ENCODE data around the gene WDR12.

WDR12 gene

DNA sequence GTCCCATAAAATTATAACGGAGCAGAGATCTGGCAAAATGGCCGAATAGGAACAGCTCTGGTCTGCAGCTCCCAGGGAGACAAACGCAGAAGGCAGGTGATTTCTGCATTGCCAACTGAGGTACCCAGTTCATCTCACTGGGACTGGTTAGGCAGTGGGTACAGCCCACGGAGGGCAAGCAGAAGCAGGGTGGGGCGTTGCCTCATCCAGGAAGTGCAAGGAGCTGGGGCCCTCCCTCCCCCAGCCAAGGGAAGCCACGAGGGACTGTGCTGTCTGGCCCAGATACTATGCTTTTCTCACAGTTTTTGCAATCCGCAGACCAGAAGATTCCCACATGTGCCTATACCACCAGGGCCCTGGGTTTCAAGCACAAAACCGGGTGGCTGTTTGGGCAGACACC, 62.7 kb downstream of the WDR12 start:
- TF ChIP-seq, protein P1, sequence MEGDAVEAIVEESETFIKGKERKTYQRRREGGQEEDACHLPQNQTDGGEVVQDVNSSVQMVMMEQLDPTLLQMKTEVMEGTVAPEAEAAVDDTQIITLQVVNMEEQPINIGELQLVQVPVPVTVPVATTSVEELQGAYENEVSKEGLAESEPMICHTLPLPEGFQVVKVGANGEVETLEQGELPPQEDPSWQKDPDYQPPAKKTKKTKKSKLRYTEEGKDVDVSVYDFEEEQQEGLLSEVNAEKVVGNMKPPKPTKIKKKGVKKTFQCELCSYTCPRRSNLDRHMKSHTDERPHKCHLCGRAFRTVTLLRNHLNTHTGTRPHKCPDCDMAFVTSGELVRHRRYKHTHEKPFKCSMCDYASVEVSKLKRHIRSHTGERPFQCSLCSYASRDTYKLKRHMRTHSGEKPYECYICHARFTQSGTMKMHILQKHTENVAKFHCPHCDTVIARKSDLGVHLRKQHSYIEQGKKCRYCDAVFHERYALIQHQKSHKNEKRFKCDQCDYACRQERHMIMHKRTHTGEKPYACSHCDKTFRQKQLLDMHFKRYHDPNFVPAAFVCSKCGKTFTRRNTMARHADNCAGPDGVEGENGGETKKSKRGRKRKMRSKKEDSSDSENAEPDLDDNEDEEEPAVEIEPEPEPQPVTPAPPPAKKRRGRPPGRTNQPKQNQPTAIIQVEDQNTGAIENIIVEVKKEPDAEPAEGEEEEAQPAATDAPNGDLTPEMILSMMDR (IDR thresholded peaks at IDR 0.05; ENCODE audit: low read depth, low read length, missing control alignments): no peak
- Histone ChIP-seq H3K27ac (no peak overlapping the region), H3K27me3 (replicated peaks) (no peaks in the 10 kb centered on the region), H3K4me3 (ENCODE audit: low read depth, low read length) (no peak overlapping the region), H3K36me3 (replicated peaks) (no peaks in the 10 kb centered on the region)
- DNase-seq: no peak
- in situ Hi-C loops (cut with HindIII; ENCODE audit: low pct_ligation_motif_present, low sequenced_read_pairs): no loop called here

DNA sequence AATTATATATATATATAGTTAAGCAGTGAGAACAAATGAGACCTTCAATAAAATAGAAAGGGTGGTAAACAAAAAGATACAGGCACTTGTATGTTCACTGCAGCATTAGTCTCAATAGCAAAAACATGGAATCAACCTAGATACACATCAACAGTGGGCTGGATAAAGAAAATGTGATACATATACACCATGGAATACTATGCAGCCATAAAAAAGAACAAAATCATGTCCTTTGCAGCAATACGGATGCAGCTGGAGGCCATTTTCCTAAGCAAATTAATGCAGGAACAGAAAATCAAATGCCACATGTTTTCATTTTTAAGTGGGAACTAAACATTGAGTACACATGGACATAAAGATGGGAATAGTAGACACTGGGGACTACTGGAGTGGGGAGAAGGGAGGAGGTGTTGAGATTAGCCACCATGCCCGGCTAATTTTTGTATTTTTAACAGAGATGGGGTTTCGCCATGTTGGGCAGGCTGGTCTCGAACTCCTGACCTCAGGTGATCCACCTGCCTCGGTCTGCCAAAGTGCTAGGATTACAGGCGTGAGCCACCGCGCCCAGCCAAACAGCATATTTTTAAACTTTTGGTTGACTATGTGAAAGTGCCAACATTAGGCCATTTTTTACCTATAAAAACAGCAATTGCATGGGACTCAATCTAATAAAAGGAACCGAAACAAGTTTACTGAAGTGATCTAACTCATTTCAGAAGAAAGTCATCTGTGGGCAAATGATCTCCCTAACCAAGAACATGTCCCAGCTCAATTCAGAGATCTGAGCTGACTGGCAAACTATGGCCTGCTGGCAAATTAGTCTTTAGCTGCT, 63.6 kb downstream of the WDR12 start:
- TF ChIP-seq, protein P1 (IDR thresholded peaks at IDR 0.05; ENCODE audit: low read depth, low read length, missing control alignments): no peak
- in situ Hi-C loops (cut with HindIII; ENCODE audit: low pct_ligation_motif_present, low sequenced_read_pairs): no loop called here
- no peaks in the 10 kb centered on the region for H3K36me3 ChIP-seq (replicated peaks)
- no peaks in the 10 kb centered on the region for H3K27me3 ChIP-seq (replicated peaks)
- DNase-seq: no peak
- H3K4me3 ChIP-seq (ENCODE audit: low read depth, low read length): no peak overlapping the region
- H3K27ac ChIP-seq: no peak overlapping the region

DNA sequence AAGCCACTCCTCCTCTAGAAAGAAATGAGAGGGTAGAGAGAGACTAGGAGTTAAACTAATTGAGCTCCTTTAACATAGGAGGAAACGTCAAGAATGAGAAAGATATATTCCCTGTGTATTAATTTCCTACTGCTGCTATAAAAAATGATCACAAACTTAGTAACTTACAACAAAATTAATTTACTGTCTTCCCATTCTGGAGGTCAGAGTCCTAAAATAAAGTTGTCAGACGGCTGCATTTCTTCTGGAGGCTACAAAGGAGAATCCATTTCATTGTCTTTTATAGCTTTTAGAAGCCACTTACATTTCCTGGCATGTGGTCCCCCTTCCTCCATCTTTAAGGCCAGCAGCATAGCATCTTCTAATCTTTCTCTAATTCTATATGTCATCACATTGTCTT, 66.8 kb downstream of the WDR12 start:
- TF ChIP-seq, protein P1 (IDR thresholded peaks at IDR 0.05; ENCODE audit: low read depth, low read length, missing control alignments): no peak
- Histone ChIP-seq H3K27me3 (replicated peaks) (no peaks in the 10 kb centered on the region), H3K36me3 (replicated peaks) (no peaks in the 10 kb centered on the region), H3K4me3 (ENCODE audit: low read depth, low read length) (no peak overlapping the region), H3K27ac (no peak overlapping the region)
- in situ Hi-C loops (cut with HindIII; ENCODE audit: low pct_ligation_motif_present, low sequenced_read_pairs): no loop called here
- no peak for DNase-seq

DNA sequence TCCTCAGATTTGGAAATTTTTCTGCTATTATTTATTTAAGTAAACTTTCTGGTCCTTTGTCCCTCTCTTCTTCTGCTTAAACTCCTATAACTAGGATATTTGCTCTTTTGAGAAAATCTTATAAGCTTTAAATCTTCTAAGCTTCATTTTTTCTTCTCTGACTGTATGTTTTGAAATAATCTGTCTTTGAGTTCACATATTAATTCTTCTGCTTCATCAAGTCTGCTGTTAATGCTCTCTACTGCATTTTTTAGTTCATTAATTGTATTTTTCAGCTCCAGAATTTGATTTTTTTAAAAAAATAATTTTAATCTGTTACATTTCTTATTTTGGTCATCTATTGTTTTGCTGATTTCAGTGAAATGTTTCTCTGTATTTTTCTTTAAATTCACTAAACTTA, 68.8 kb downstream of the WDR12 start:
- H3K27ac ChIP-seq: no peak overlapping the region
- DNase-seq: no peak
- H3K4me3 ChIP-seq (ENCODE audit: low read depth, low read length): no peak overlapping the region
- in situ Hi-C loops (cut with HindIII; ENCODE audit: low pct_ligation_motif_present, low sequenced_read_pairs): no loop called here
- TF ChIP-seq, protein P1 (IDR thresholded peaks at IDR 0.05; ENCODE audit: low read depth, low read length, missing control alignments): no peak
- H3K27me3 ChIP-seq (replicated peaks): no peaks in the 10 kb centered on the region
- H3K36me3 ChIP-seq (replicated peaks): no peaks in the 10 kb centered on the region

DNA sequence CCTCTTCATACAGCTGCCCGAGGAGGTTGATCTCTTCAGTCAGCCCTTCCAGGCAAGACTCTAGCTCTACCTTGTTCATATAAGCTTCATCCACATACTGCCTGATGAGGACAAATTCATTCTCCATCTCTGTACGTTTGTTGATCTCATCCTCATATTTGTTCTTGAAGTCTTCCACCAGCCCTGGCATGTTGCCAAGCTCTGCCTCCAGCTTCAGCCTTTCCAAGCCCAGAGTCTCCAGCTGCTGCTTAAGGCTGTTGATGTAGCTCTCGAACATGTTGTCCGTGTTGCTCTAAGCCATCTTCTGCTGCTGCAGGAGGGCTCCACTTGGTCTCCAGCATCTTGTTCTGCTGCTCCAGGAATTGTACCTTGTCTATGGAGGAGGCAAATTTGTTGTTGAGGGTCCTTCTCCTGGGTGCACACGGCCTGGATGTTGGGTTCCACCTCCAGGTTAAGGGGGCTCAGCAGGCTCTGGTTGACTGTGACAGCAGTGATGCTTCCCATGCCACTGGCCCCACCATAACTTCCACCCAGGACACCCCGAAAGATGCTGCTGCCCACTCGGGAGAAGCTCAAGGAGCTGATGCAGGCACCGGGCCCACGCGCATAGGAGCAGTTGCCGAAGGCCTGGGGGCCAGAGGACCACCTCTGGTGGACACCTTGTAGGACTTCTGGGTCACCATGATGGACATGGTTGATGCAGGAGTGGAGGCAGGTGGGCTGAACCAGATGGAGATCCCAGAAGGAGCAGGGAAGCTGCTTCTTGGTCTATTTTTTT, 70.2 kb downstream of the WDR12 start:
- no peak for DNase-seq
- in situ Hi-C loops (cut with HindIII; ENCODE audit: low pct_ligation_motif_present, low sequenced_read_pairs): no loop called here
- no peaks in the 10 kb centered on the region for H3K36me3 ChIP-seq (replicated peaks)
- no peak overlapping the region for H3K27ac ChIP-seq
- TF ChIP-seq, protein P1 (IDR thresholded peaks at IDR 0.05; ENCODE audit: low read depth, low read length, missing control alignments): no peak
- H3K27me3 ChIP-seq (replicated peaks): no peaks in the 10 kb centered on the region
- no peak overlapping the region for H3K4me3 ChIP-seq (ENCODE audit: low read depth, low read length)

Data from brain microvascular endothelial cell (primary cell).